ENCODE results near the gene CD34. TPM values are rescaled to one million over a fixed set of nuclear protein-coding genes. Genes with fewer than 3 reads are reported as not detected.
A peak's percentile ranks its signal among the peaks of the same experiment; 100 is the strongest.

The CD34 gene
- total RNA-seq, 1 donor = 0.36 TPM

DNA sequence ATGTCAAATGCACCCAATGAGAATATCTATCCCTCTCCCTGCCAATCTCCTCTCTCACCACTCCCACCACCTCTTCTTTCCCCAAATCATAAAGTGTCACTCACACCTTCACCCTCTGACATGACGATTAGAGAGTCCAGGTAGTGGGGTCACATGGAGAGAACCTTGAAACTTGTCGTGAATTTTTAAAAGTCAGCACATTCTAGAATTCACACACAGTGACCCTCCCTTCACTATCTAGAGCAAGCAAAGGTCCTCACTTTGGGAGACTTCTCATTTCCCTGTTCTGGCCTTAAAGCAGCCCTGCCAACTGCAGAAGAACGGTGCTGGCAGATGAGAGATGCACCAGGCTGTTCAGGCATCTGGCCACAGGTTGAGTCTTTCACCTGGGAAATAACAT is 61.9 kb downstream of the CD34 start:
- no peak overlapping the region for H3K4me2 ChIP-seq (ENCODE audit: insufficient read depth, low read length)
- no peak for TF ChIP-seq CTCF (IDR thresholded peaks at IDR 0.05; ENCODE audit: extremely low read depth, low read depth, low read length)
- no peaks in the 10 kb centered on the region for H3K27me3 ChIP-seq (ENCODE audit: insufficient read depth, low read length)
- no peak overlapping the region for H3K4me3 ChIP-seq (ENCODE audit: insufficient read depth, low read length)
- no peak for DNase-seq (ENCODE audit: insufficient read length, low spot score, missing footprints)
- no peak overlapping the region for H2AFZ ChIP-seq (ENCODE audit: low read length)
- no peaks in the 10 kb centered on the region for H4K20me1 ChIP-seq (ENCODE audit: insufficient read depth, low read length)
- no peaks in the 10 kb centered on the region for H3K9me3 ChIP-seq (ENCODE audit: low read depth, low read length)
- H3K79me2 ChIP-seq (ENCODE audit: insufficient read depth, low read length) = peaks cover 58% of the 10 kb centered on the region
- peaks cover 15% of the 10 kb centered on the region for H3K4me1 ChIP-seq (ENCODE audit: insufficient read depth, low read length)
- no peaks in the 10 kb centered on the region for H3K36me3 ChIP-seq (ENCODE audit: insufficient read depth, low read length)
- H3K27ac ChIP-seq (ENCODE audit: low read depth, low read length) = peak overlapping the region; percentile 29

GRCh38 chr1:207848234-207848633 is 62.7 kb downstream of the CD34 start:
- TF ChIP-seq CTCF (IDR thresholded peaks at IDR 0.05; ENCODE audit: extremely low read depth, low read depth, low read length) = no peak
- no peaks in the 10 kb centered on the region for H3K36me3 ChIP-seq (ENCODE audit: insufficient read depth, low read length)
- no peak for DNase-seq (ENCODE audit: insufficient read length, low spot score, missing footprints)
- peak overlapping the region; percentile 33 for H3K4me2 ChIP-seq (ENCODE audit: insufficient read depth, low read length)
- no peaks in the 10 kb centered on the region for H3K9me3 ChIP-seq (ENCODE audit: low read depth, low read length)
- peak overlapping the region; percentile 53 for H3K27ac ChIP-seq (ENCODE audit: low read depth, low read length)
- H3K4me3 ChIP-seq (ENCODE audit: insufficient read depth, low read length) = no peak overlapping the region
- peaks cover 61% of the 10 kb centered on the region for H3K79me2 ChIP-seq (ENCODE audit: insufficient read depth, low read length)
- H2AFZ ChIP-seq (ENCODE audit: low read length) = peak overlapping the region; percentile 83
- peaks cover 15% of the 10 kb centered on the region for H3K4me1 ChIP-seq (ENCODE audit: insufficient read depth, low read length)
- H4K20me1 ChIP-seq (ENCODE audit: insufficient read depth, low read length) = peaks cover 3% of the 10 kb centered on the region
- H3K27me3 ChIP-seq (ENCODE audit: insufficient read depth, low read length) = no peaks in the 10 kb centered on the region

DNA sequence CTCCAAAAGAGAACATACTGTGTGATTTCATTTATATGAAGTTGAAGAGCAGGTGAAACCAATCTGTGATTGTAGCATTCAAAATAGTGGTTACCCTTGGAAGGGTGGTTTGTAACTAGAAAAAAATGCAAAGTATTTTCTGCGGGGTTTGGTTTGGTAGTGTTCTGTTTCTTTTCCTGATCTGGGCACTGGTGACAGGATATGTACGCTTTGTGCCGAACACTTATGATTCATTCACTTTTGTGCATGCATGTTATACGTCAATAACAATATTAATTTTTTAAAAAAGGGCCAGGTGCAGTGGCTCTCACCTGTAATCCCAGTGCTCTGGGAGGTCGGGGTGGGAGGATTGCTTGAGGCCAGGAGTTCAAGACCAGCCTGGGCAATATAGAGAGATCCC is 63.8 kb downstream of the CD34 start:
- Histone ChIP-seq H3K4me2 (ENCODE audit: insufficient read depth, low read length) (no peak overlapping the region), H3K4me3 (ENCODE audit: insufficient read depth, low read length) (no peak overlapping the region), H3K4me1 (ENCODE audit: insufficient read depth, low read length) (peaks cover 15% of the 10 kb centered on the region), H3K79me2 (ENCODE audit: insufficient read depth, low read length) (peaks cover 60% of the 10 kb centered on the region), H3K27me3 (ENCODE audit: insufficient read depth, low read length) (no peaks in the 10 kb centered on the region), H3K36me3 (ENCODE audit: insufficient read depth, low read length) (no peaks in the 10 kb centered on the region), H3K27ac (ENCODE audit: low read depth, low read length) (peak overlapping the region; percentile 53), H3K9me3 (ENCODE audit: low read depth, low read length) (no peaks in the 10 kb centered on the region), H4K20me1 (ENCODE audit: insufficient read depth, low read length) (peaks cover 3% of the 10 kb centered on the region), H2AFZ (ENCODE audit: low read length) (no peak overlapping the region)
- TF ChIP-seq CTCF (IDR thresholded peaks at IDR 0.05; ENCODE audit: extremely low read depth, low read depth, low read length) = no peak
- DNase-seq (ENCODE audit: insufficient read length, low spot score, missing footprints) = no peak

GRCh38 chr1:207845109-207845508 is 65.8 kb downstream of the CD34 start:
- H3K4me3 ChIP-seq (ENCODE audit: insufficient read depth, low read length) = no peak overlapping the region
- H3K9me3 ChIP-seq (ENCODE audit: low read depth, low read length) = no peaks in the 10 kb centered on the region
- H3K27me3 ChIP-seq (ENCODE audit: insufficient read depth, low read length) = no peaks in the 10 kb centered on the region
- H3K79me2 ChIP-seq (ENCODE audit: insufficient read depth, low read length) = peaks cover 56% of the 10 kb centered on the region
- DNase-seq (ENCODE audit: insufficient read length, low spot score, missing footprints) = no peak
- peaks cover 15% of the 10 kb centered on the region for H3K4me1 ChIP-seq (ENCODE audit: insufficient read depth, low read length)
- no peak overlapping the region for H2AFZ ChIP-seq (ENCODE audit: low read length)
- TF ChIP-seq CTCF (IDR thresholded peaks at IDR 0.05; ENCODE audit: extremely low read depth, low read depth, low read length) = no peak
- H3K36me3 ChIP-seq (ENCODE audit: insufficient read depth, low read length) = no peaks in the 10 kb centered on the region
- H3K4me2 ChIP-seq (ENCODE audit: insufficient read depth, low read length) = no peak overlapping the region
- peaks cover 7% of the 10 kb centered on the region for H4K20me1 ChIP-seq (ENCODE audit: insufficient read depth, low read length)
- H3K27ac ChIP-seq (ENCODE audit: low read depth, low read length) = no peak overlapping the region
